PC-9 (cell line): ENCODE data around the gene GMPR2.

Experiments used
- CTCF ChIP-seq: fragments of 200-600 bp; sonication (generic); conservative IDR thresholded peaks from 2 replicates; pipeline ENCODE4 v1.6.1; 2017; ENCODE audit warnings: mixed run types, antibody characterized with exemption, mild to moderate bottlenecking, moderate library complexity
- EZH2 ChIP-seq: fragments of 200-600 bp; sonication (generic); IDR thresholded peaks from 2 replicates; pipeline ENCODE4 v1.8.0; 2017; ENCODE audit warnings: antibody characterized with exemption, low read depth

DNA sequence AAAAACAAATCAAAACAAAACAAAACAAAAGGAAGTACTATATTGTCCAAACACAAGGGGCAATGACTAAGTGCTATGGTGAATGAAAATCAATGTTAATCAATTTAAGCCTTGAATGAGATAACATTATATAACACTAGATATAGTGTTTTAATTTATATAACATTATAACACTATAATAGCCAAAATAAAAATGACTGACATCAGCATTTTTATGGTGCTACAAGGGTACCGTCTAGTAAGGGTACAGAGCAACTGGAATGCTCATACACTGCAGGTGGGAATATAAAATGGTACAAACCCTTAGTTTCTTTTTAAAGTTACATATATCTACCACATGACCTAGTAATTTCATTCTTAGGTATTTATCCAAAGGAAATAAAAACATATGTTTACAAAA, 6.3 kb upstream of the GMPR2 start:
- TF ChIP-seq CTCF (no peak), EZH2 (no peak)
